Prostate gland (tissue), 2 donors: ENCODE data around the gene LRRIQ1. TPM values are rescaled to one million over a fixed set of nuclear protein-coding genes. Genes with fewer than 3 reads are reported as not detected.

Experiments
- DNase-seq: peaks from one replicate; pipeline ENCODE4 v3.0.0-alpha.2; 2019; ENCODE audit warnings: low spot score
- H3K27ac ChIP-seq, 2 donors: fragments of 200-600 bp; sonication (generic); 2 replicates each; pipeline ENCODE4 v1.5.1; 2017 to 2019
- H3K27me3 ChIP-seq: fragments of 200-600 bp; sonication (generic); replicated peaks from 2 replicates; pipeline ENCODE4 v1.5.1; 2019; ENCODE audit not compliant: insufficient read depth
- H3K36me3 ChIP-seq, 2 donors: fragments of 200-600 bp; sonication (generic); 1 replicate in 1 of 2; 2 replicates in 1 of 2; pipeline versions ENCODE4 v1.5.1 to v1.8.1; 2017 to 2019
- H3K4me1 ChIP-seq: fragments of 200-600 bp; sonication (generic); replicated peaks from 2 replicates; pipeline ENCODE4 v1.5.1; 2019
- H3K4me3 ChIP-seq, 2 donors: fragments of 200-600 bp; sonication (generic); 2 replicates each; pipeline ENCODE4 v1.5.1; 2017 to 2019
- H3K9me3 ChIP-seq: fragments of 200-600 bp; sonication (generic); 2 replicates; pipeline ENCODE4 v1.5.1; 2017
- CTCF ChIP-seq, 4 experiments: fragments of 200-600 bp in 2 of 4; fragments of 450-650 bp in 2 of 4; sonication (generic) in 2 of 4; IDR thresholded peaks; 1 replicate in 3 of 4; 2 replicates in 1 of 4; pipeline ENCODE4 v1.5.1; 2016 to 2019; ENCODE audit warnings: antibody characterized with exemption in 4 of 4, mild to moderate bottlenecking in 2 of 4, moderate library complexity in 2 of 4
- POLR2A ChIP-seq: fragments of 450-650 bp; IDR thresholded peaks from one replicate; pipeline ENCODE4 v1.6.1; 2016; ENCODE audit warnings: antibody characterized with exemption, mild to moderate bottlenecking
- POLR2AphosphoS5 ChIP-seq: sonication (generic); formaldehyde crosslinking; IDR thresholded peaks from one replicate; pipeline ENCODE4 v1.6.1; 2017; ENCODE audit warnings: antibody characterized with exemption
- WGBS: methylation state at CpG from one replicate; pipeline ENCODE4 v1.1.5; 2018; 5-methylcytosine and 5-hydroxymethylcytosine counted together
- intact Hi-C: fragments of 100-400 bp; cut with DNase I; formaldehyde crosslinking; loops from one replicate; pipeline ENCODE4 v1.14.2; 2022
- total RNA-seq, 2 donors: library from RNA; depleted of rRNA; stranded (reverse); fragments of >200 nt; gene quantifications; one replicate each; pipeline ENCODE4 v1.1.0, GENCODE V29; 2016

The LRRIQ1 gene
- total RNA-seq, 2 donors from 2014 or later, result 2.6 to 12.8 TPM

- Histone ChIP-seq H3K4me3 (peak overlapping the region; percentile 22 to 23), H3K4me1 (no peaks in the 10 kb centered on the region), H3K36me3 (no peaks in the 10 kb centered on the region), H3K9me3 (no peaks in the 10 kb centered on the region), H3K27me3 (peaks cover 25% of the 10 kb centered on the region), H3K27ac (no peak overlapping the region)
- intact Hi-C loops, result no loop called here
- TF ChIP-seq CTCF (IDR thresholded peaks at IDR 0.05) (no peak), POLR2AphosphoS5 (no peak)
- DNase-seq, result no peak
- WGBS, result 8% methylated on average over 15 of the region's 15 CpGs
These were observed 245.0 kb downstream of the LRRIQ1 start for GRCh38 chr12:85280984-85281630.

- no peaks in the 10 kb centered on the region for H3K4me1 ChIP-seq
- H3K27ac ChIP-seq, result no peak overlapping the region
- WGBS, result 13% methylated on average over 11 of the region's 11 CpGs
- DNase-seq, result no peak
- H3K9me3 ChIP-seq, result no peaks in the 10 kb centered on the region
- H3K27me3 ChIP-seq, result peaks cover 23% of the 10 kb centered on the region
- intact Hi-C loops, result no loop called here
- TF ChIP-seq CTCF (IDR thresholded peaks at IDR 0.05) (no peak), POLR2A (no peak), POLR2AphosphoS5 (no peak)
- H3K36me3 ChIP-seq, result no peaks in the 10 kb centered on the region
- H3K4me3 ChIP-seq, result no peak overlapping the region
These were observed 245.6 kb downstream of the LRRIQ1 start for GRCh38 chr12:85281636-85282312.

GRCh38 chr12:85283560-85283959 lies 247.4 kb downstream of the LRRIQ1 start:
- TF ChIP-seq CTCF (IDR thresholded peaks at IDR 0.05), result no peak
- no peak for TF ChIP-seq POLR2A
- TF ChIP-seq POLR2AphosphoS5, result no peak
- intact Hi-C loops, result no loop called here
- H3K36me3 ChIP-seq, result no peaks in the 10 kb centered on the region
- no peak overlapping the region for H3K27ac ChIP-seq
- H3K4me3 ChIP-seq, result no peak overlapping the region
- 60% methylated on average over 6 of the region's 6 CpGs for WGBS
- no peaks in the 10 kb centered on the region for H3K4me1 ChIP-seq
- peaks cover 22% of the 10 kb centered on the region for H3K27me3 ChIP-seq
- no peaks in the 10 kb centered on the region for H3K9me3 ChIP-seq
- no peak for DNase-seq

Other genes starting within 250 kb of the LRRIQ1 start
- gene SLC6A15, start 123.6 kb upstream of the LRRIQ1 start, total RNA-seq, result under 1 TPM in 1 of 2 donors, not detected in 1; 0.45 TPM
- under 1 TPM in 1 of 2 donors, not detected in 1; 0.41 TPM for gene TSPAN19, start 74 bp upstream of the LRRIQ1 start, total RNA-seq
- gene ALX1, start 243.9 kb downstream of the LRRIQ1 start, total RNA-seq, result not detected